ENCODE measurements around the gene MTRF1.
"Not testable (repeated sequence)": the region's sequence is repeated elsewhere in the genome, so short reads cannot be mapped to it uniquely, and the experiment has no call there.

DNA sequence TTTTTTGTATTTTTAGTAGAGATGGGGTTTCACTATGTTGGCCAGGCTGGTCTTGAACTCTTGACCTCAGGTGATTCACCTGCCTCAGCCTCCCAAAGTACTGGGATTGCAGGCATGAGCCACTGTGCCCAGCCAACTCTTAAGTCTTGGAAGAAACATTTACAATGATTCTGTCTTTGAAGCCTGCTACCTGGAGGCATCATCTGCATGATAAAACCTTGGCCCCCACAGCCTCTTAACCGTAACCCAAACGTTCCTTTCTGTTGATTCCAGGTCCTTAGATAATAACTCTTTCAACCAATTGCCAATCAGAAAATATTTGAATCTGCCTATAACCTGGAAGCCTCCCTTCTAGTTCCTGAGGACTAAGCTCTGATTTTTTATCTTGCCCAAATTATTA, 15.8 kb upstream of the MTRF1 start:
- TF ChIP-seq, protein P1, sequence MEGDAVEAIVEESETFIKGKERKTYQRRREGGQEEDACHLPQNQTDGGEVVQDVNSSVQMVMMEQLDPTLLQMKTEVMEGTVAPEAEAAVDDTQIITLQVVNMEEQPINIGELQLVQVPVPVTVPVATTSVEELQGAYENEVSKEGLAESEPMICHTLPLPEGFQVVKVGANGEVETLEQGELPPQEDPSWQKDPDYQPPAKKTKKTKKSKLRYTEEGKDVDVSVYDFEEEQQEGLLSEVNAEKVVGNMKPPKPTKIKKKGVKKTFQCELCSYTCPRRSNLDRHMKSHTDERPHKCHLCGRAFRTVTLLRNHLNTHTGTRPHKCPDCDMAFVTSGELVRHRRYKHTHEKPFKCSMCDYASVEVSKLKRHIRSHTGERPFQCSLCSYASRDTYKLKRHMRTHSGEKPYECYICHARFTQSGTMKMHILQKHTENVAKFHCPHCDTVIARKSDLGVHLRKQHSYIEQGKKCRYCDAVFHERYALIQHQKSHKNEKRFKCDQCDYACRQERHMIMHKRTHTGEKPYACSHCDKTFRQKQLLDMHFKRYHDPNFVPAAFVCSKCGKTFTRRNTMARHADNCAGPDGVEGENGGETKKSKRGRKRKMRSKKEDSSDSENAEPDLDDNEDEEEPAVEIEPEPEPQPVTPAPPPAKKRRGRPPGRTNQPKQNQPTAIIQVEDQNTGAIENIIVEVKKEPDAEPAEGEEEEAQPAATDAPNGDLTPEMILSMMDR (IDR thresholded peaks at IDR 0.05; ENCODE audit: low read depth, low read length) = not testable (repeated sequence)
- TF ChIP-seq POLR2A (IDR thresholded peaks at IDR 0.05; ENCODE audit: extremely low read depth, insufficient read length) = not testable (repeated sequence)

All from NB4 (cell line).